GM10248 (cell line): ENCODE measurements around the gene LRP11.
"Not testable (repeated sequence)": the region's sequence is repeated elsewhere in the genome, so short reads cannot be mapped to it uniquely, and the experiment has no call there.

ENCODE experiments used
- CTCF ChIA-PET: fragments of 300-600 bp; sonication (Branson Sonifier 250); formaldehyde crosslinking; extraction: SDS; loops from one replicate; lab custom pipeline; 2021; ENCODE audit warnings: antibody characterized with exemption; lab: Yijun Ruan, JAX
- POLR2A ChIA-PET: fragments of 350-650 bp; sonication (Branson Sonifier 250); formaldehyde crosslinking; extraction: SDS; loops from one replicate; lab custom pipeline; 2020; ENCODE audit warnings: antibody characterized with exemption; lab: Yijun Ruan, JAX
- DNase-seq: peaks from one replicate; pipeline ENCODE4 v3.0.0; 2012; ENCODE audit errors: extremely low spot score
- TF ChIP-seq, protein P1 (sequence below): IDR thresholded peaks from 2 replicates; pipeline ENCODE4 v1.5.1; 2012; ENCODE audit warnings: mild to moderate bottlenecking, low read depth; ENCODE audit errors: extremely low read depth, missing control alignments, control extremely low read depth

LRP11 gene

GRCh38 chr6:149852180-149852579 lies 12.0 kb downstream of the LRP11 start:
- TF ChIP-seq, protein P1, sequence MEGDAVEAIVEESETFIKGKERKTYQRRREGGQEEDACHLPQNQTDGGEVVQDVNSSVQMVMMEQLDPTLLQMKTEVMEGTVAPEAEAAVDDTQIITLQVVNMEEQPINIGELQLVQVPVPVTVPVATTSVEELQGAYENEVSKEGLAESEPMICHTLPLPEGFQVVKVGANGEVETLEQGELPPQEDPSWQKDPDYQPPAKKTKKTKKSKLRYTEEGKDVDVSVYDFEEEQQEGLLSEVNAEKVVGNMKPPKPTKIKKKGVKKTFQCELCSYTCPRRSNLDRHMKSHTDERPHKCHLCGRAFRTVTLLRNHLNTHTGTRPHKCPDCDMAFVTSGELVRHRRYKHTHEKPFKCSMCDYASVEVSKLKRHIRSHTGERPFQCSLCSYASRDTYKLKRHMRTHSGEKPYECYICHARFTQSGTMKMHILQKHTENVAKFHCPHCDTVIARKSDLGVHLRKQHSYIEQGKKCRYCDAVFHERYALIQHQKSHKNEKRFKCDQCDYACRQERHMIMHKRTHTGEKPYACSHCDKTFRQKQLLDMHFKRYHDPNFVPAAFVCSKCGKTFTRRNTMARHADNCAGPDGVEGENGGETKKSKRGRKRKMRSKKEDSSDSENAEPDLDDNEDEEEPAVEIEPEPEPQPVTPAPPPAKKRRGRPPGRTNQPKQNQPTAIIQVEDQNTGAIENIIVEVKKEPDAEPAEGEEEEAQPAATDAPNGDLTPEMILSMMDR = no peak
- DNase-seq = no peak
- CTCF ChIA-PET = no interaction called here
- POLR2A ChIA-PET = no interaction called here

DNA sequence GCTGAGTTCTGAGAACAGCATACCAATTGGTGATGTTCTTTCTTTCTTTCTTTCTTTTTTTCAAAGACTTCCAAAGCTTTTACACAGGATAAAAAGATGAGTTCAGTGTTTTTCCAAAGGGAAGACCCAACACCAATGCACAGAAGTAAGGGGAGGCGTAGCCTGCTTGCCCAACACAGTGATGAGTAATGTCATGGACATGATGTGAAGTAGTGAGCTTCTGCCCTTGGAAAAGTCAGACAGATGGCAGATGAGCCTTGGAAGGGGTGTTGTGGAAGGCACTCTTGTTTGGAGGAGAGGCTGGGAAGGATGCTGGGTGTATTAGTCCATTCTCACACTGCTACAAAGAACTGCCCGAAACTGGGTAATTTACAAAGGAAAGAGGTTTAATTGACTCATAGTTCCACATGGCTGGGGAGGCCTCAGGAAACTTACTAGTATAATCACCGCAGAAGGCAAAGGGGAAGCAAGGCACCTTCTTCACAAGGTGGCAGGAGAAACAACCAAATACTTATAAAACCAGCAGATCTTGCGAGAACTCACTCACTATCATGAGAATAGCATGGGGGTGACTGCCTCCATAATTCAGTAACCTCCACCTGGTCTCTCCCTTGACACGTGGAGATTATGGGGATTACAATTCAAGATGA lies 12.6 kb downstream of the LRP11 start:
- ChIA-PET CTCF (interaction anchor here (1.0 kb wide), 1 partner anchor 33 kb away, joined by 3 read pairs; no protein-coding TSS in a partner anchor), POLR2A (interaction anchor here (0.7 kb wide), 1 partner anchor 10 kb away, joined by 3 read pairs; no protein-coding TSS in a partner anchor)
- TF ChIP-seq, protein P1 = no peak

DNA sequence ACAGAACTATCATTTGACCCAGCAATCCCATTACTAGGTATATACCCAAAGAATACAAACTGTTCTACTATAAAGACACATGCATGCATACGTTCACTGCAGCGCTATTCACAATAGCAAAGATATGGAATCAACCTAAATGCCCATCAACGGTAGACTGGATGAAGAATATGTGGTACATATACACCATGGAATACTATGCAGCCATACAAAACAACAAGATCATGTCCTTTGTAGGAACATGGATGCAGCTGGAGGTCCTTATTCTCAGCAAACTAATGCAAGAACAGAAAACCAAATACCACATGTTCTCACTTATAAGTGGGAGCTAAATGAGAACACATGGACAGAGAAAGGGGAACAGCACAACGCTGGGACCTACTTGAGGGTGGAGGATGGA lies 15.8 kb downstream of the LRP11 start:
- POLR2A ChIA-PET, DNase-seq: not testable (repeated sequence)
- CTCF ChIA-PET = interaction anchor here (2.4 kb wide), 1 partner anchor 11 kb away, joined by 7 read pairs; no protein-coding TSS in a partner anchor

More for the DNA sequence above, 12.6 kb downstream of the LRP11 start:
- no peak for DNase-seq

DNA sequence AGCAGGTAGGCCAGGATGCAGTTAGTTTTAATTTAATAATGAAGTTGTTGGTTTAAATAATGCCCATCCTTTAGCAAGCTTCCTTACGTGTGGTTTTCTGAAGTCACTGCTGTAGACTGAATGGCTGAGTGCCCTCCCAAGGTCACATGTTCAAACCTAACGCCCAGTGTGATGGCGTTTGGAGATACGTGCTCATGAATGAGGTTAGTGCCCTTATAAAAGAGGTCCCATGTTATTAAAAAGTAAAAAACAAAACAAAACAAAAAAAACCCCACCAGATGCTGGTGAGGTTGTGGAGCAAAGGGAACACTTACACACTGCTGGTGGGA lies 16.3 kb downstream of the LRP11 start:
- ChIA-PET POLR2A (no interaction called here), CTCF (interaction anchor here (1.4 kb wide), 1 partner anchor 12 kb away, joined by 3 read pairs; no protein-coding TSS in a partner anchor)
- TF ChIP-seq, protein P1 = no peak
- DNase-seq = no peak

DNA sequence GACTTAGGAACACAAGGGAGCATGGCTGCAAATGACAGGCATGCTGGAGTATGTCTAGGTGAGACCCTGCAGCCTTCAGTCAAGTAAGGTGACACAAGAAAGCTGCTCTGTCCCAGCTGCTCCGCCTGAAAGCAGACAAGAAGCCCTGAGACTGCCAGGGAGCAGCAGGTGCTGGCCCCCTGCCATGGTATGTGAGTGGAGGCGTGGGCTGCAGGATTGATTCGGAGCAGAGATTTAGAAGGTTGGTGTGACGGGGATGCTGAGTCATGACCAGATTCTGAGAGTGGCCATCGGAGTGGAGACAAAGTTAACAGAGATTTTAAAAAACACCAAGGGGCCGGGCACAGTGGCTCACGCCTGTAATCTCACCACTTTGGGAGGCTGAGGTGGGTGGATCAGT lies 17.8 kb downstream of the LRP11 start:
- no peak for DNase-seq
- POLR2A ChIA-PET = no interaction called here
- CTCF ChIA-PET = interaction anchor here (0.8 to 1.3 kb wide), 2 partner anchors 10 to 11 kb away, joined by 4 read pairs; no protein-coding TSS in a partner anchor
- TF ChIP-seq, protein P1 = no peak

GRCh38 chr6:149845549-149845948 lies 18.6 kb downstream of the LRP11 start:
- ChIA-PET CTCF (interaction anchor here (0.8 to 2.6 kb wide), 4 partner anchors 10 to 13 kb away, joined by 3 to 7 read pairs (median 4); no protein-coding TSS in a partner anchor), POLR2A (no interaction called here)
- DNase-seq = no peak

More at GRCh38 chr6:149845549-149845948, 18.6 kb downstream of the LRP11 start:
- TF ChIP-seq, protein P1 = no peak
